OCI-LY7 (cell line): ENCODE results near the gene PRAMEF8.
"Not testable (repeated sequence)": the region's sequence is repeated elsewhere in the genome, so short reads cannot be mapped to it uniquely, and the experiment has no call there.

ENCODE experiments used
- EZH2phosphoT487 ChIP-seq: fragments of 200-600 bp; sonication (generic); IDR thresholded peaks from 2 replicates; pipeline ENCODE4 v1.6.1; 2018; ENCODE audit warnings: low read depth, borderline replicate concordance, mild to moderate bottlenecking, mixed run types, antibody characterized with exemption, low read length, moderate library complexity, mixed read lengths
- TF ChIP-seq, protein P1 (sequence below): fragments of 200-600 bp; sonication (generic); conservative IDR thresholded peaks from 2 replicates; pipeline ENCODE4 v1.5.1; 2014; ENCODE audit warnings: mild to moderate bottlenecking, antibody characterized with exemption, low read length, moderate library complexity, mixed read lengths

GRCh38 chr1:13243536-13244263 is 41.2 kb downstream of the PRAMEF8 start:
- TF ChIP-seq, protein P1, sequence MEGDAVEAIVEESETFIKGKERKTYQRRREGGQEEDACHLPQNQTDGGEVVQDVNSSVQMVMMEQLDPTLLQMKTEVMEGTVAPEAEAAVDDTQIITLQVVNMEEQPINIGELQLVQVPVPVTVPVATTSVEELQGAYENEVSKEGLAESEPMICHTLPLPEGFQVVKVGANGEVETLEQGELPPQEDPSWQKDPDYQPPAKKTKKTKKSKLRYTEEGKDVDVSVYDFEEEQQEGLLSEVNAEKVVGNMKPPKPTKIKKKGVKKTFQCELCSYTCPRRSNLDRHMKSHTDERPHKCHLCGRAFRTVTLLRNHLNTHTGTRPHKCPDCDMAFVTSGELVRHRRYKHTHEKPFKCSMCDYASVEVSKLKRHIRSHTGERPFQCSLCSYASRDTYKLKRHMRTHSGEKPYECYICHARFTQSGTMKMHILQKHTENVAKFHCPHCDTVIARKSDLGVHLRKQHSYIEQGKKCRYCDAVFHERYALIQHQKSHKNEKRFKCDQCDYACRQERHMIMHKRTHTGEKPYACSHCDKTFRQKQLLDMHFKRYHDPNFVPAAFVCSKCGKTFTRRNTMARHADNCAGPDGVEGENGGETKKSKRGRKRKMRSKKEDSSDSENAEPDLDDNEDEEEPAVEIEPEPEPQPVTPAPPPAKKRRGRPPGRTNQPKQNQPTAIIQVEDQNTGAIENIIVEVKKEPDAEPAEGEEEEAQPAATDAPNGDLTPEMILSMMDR = not testable (repeated sequence)
- not testable (repeated sequence) for TF ChIP-seq EZH2phosphoT487
